Stimulated activated CD4-positive, alpha-beta T cell treated with anti-CD3 and anti-CD28 coated beads, Interleukin-15, amount 100 ng/mL, for 1 hour (primary cell): Measurements from ENCODE around the gene COX7A1.
"Not testable (repeated sequence)": the region's sequence is repeated elsewhere in the genome, so short reads cannot be mapped to it uniquely, and the experiment has no call there.

Experiments used
- DNase-seq, 2 donors: peaks; one replicate each; pipeline ENCODE4 v3.0.0-alpha.2; 2020; ENCODE audit warnings: low read depth in 1 of 2, low spot score in 1 of 2

COX7A1 gene

DNA sequence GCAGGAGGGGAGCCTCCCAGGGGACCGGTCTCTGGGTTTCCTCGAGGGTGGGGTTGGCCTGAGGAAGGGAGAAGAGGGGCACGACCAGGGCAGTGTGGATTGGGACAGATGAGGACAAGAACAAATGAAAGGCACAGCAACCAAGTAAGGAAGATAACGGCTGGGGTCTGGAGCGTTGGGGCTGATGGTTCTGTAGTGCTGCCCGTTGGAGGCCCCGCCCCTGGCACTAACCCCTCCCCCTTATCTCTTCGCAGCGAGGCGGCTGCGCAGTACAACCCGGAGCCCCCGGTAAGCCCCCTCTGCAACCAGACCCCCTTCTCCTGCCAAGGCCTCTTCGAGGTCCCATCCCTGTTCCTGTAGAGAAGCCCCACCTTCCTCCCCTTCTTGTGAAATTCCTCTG lies 10.2 kb downstream of the COX7A1 start:
- DNase-seq, result no peak

DNA sequence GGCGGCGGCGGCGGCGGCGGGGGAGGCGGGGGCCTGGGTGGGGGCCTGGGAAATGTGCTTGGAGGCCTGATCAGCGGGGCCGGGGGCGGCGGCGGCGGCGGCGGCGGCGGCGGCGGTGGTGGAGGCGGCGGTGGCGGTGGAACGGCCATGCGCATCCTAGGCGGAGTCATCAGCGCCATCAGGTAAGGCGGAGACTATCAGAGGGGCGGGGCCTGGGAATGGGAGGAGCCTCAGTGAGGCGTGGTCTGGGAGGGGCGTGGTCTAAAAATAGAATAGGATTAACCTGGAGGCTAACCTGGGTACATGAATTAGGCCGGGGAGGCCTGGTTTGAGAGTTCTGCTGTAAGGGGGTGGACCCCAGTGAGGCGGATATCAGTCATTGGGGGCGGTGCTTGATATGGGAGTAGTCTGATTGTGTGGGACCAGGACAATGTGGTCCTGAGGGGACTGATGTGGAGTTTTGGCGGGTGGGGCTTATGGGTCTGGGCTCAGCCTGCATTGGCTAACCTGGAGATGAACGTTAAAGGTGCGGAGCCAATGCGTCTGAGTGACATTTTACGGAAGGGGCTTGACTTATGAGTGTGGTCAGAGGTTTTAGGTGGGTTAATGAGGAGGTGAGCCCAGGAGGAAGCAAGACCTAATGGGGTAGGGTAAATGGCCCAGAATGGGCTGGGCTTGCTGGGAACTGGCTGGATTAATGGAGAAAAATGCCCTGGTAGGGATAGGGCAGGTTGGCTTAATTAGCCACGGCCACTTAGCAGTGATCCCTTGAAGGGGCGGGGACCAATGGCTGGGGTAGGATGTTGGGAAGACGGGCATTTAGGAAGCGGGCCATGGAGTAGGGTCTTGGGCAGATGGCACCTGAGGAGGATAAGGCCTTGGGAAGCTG lies 11.0 kb downstream of the COX7A1 start:
- DNase-seq, result peak; percentile 86 to 89

DNA sequence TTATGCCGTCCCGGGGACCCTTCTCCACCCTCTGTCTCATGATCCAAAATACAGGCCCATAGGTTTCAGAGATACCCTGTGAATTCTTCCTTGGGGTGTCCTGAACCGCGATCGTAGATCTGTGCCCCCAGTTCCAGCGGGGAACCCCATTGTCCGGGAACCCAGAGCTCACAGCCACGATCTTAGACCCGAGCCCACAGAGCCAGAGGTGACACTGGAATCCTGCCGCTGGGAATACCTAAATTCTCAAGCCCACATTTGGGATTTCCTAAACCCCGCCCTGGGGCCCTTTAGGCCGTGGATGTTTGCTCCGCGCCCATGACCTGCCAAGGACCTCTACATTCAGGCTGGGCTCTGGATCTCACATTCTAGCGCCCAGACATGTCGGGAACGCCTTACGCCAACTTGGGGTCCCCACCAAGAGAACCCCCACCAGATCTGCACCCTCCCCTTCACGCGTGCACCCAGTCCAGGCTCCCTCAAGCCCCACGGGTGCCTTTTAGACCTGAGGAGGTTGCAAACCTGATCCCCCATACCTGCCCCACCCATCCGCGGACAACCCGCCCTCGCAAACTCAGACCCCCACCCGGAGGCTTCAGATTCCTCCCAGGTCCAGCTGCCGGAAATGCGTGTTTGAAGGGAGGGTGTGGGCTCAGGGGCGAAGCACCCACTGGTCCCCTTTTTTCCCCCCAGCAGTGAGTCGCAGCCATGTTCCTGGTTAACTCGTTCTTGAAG lies 11.8 kb downstream of the COX7A1 start:
- DNase-seq, result peak in 1 of 2 donors; percentile 16

DNA sequence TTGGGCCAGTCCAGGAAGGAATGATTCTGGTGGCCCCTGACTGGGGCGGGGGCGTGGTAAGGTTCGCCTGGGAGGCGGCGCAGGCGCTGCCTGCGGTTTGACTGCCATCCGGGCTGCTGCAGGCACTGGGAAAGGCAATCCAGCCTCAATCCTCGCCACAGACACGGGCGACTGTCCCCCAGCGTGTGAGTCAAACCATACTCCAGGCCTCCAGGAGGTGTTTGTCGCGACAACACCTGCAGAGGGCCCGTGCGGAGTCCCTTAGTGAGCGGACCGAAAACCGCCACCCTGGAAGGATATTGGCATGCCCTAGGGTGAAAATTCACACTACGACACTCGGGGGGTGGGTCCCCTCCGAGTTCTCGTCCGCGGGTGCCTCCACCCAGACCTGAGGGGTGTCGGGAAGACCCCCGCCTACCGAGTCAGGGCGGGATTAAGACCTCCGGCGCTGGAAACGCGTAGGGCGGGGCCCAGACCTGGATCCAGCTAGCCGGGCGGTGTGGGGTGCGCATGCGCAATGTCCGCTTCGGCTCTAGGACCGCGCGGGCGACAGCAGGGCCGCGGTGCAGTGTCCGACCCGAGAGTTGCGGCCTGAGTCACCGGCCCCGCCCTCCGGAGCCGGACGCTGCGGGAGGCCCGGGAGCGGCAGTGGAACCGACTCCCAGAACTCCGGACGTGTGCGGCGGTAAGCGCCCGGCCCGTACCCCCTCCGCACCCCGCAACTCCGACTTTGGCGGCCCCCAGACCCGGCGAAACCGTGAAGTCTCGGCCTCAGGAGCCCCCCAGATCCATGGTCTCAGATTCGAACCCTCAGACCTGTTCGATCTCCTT lies 12.6 kb downstream of the COX7A1 start, which contains the start of gene CAPNS1:
CAPNS1 (plus strand) TSS at position 594 of the 831 bp plus-strand sequence. CDS start 946 bp downstream, outside the sequence.
- DNase-seq, result peak; percentile 84 to 85

DNA sequence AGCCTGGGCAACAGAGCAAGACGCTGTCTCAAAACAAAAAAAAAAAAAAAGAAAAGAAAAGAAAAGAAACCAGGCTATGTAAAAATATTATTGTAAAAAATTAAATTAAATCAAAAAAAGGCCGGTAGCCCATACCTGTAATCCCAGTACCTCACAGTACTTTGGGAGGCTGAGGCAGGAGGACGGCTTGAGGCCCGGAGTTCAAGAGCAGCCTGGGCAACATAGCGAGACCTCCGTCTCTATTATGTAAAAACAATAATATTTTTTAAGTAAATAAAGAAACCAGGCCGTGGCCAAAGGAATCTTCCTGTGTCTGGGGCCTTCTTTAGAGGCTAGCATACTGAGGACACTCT lies 13.2 kb downstream of the COX7A1 start:
- no peak for DNase-seq

DNA sequence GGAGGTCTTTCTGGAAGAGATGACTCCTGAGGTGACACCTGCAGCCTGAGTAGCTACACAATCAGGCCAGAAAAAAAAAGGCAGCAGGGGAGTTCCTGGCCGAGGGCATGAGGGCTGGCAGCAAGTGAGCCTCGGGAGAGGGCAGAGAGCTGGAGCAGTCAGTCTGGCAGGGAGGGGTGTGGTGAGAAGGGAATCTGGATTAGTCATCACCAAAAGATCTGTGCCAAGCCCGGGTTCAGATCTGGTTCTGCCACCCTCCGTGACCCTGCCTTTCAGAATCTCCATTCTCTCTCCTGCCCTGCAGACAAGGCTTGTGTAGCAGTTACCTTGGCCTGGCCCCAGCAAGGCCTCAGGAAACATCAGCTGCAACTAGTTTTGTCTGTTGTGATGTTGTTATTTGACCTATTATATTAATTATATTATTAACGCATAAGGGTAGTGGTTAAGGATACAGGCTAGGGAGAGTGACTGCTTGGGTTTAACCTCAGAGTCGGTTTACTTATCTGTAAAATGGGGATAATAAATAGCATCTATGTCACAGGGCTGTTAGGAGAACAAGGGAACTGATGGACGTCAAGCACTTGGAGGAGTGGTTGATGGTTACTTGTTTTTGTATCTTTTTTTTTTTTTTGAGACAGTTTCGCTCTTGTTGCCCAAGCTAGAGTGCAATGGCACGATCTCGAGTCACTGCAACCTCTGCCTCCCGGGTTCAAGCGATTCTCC lies 15.1 kb downstream of the COX7A1 start:
- no peak for DNase-seq

DNA sequence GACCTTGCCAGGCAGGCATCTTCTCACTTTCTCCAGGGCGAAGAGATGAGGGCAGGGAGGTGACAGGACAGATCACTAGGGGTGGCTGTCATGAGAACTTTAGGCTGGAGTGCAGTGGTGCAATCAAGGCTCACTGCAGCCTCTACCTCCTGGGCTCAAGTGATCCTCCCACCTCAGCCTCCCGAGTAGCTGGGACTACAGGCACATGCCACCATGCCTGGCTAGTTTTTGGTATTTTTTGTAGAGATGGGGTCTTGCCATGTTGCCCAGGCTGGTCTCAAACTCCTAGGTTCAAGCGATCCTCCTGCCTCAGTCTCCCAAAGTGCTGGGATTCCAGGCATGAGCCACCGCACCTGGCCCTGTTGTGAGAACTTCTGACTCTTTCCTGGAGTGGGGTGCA lies 17.4 kb downstream of the COX7A1 start:
- DNase-seq, result not testable (repeated sequence)

DNA sequence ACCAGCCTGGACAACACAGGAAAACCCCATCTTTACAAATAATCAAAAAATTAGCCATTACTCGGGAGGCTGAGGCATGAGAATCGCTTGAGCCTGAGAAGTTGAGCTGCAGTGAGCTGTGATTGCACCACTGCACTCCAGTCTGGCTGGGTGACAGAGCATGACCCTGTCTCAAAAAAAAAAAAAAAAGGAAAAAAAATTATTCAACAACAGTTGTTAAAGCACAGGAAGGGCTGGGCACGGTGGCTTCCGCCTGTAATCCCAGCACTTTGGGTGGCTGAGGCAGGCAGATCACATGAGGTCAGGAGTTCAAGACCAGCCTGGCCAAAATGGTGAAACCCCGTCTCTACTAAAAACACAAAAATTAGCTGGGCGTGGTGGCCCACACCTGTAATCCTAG lies 21.0 kb downstream of the COX7A1 start:
- DNase-seq, result not testable (repeated sequence)

DNA sequence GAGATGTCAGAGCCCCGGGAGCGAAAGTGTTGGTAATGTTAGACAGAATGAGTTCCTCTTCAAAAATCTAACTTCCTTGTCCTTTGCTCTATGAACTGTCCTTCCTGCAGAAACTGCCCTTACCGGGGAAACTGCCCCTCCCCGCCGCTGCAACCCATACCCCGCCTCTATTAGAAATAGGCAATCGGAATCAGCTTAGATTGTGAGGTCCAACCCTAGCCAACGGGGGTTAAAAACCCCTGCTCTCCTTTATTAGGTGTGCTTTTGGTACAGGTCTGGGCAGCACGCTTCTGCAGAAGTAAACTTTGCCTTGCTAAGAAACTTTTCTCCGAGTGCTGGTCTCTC lies 23.9 kb downstream of the COX7A1 start:
- DNase-seq, result no peak

DNA sequence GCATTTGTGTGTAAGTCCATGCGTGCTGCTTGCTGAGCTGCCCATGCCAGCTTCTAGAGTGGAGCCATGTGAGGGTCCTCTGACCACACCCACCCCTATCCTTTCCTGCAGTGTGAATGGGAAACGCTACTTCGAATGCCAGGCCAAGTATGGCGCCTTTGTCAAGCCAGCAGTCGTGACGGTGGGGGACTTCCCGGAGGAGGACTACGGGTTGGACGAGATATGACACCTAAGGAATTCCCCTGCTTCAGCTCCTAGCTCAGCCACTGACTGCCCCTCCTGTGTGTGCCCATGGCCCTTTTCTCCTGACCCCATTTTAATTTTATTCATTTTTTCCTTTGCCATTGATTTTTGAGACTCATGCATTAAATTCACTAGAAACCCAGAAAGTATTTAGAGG lies 26.7 kb downstream of the COX7A1 start:
- DNase-seq, result no peak

DNA sequence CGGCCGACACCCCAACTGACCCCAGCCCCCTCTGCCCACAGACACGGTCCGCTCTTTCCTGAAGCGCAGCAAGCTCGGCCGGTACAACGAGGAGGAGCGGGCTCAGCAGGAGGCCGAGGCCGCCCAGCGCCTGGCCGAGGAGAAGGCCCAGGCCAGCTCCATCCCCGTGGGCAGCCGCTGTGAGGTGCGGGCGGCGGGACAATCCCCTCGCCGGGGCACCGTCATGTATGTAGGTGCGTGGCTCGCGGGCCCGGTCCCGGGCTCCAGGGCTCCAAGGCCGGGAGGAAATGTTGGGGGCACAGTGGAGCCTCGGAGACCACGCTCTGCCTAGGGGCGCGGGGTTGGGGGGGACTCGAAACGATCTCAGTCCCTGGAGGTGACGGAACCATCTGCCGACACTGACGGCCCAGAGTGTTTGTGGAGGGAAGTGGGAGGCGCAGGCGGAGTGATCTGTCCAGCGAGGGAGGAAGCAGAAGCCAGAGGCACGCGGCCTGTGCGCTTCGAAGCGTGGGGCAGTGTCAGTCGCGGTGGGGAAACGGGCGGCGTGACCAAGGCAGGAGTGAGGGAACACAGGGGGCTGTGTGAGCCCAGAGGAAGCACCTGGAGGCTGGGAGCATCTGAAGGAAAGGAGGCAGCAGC lies 30.6 kb downstream of the COX7A1 start:
- DNase-seq, result no peak

DNA sequence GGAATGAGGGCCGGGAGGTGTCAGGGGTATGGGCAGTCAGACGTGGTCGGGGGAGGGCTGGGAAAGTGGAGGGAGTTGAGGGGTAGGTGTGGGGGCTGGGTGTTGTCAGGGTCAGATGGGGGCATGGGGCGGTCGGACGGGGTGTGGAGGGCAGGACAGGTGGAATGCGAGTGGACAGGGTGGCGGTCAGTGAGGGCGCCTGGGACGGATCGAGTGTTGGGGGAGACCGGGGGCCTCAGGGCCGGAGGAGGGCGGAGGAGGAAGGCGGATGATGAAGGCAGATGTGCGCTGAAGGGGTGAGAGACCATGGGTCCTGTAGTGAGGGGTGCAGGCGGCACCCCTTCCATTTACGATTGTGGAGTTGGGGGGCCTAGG lies 31.3 kb downstream of the COX7A1 start:
- no peak for DNase-seq

DNA sequence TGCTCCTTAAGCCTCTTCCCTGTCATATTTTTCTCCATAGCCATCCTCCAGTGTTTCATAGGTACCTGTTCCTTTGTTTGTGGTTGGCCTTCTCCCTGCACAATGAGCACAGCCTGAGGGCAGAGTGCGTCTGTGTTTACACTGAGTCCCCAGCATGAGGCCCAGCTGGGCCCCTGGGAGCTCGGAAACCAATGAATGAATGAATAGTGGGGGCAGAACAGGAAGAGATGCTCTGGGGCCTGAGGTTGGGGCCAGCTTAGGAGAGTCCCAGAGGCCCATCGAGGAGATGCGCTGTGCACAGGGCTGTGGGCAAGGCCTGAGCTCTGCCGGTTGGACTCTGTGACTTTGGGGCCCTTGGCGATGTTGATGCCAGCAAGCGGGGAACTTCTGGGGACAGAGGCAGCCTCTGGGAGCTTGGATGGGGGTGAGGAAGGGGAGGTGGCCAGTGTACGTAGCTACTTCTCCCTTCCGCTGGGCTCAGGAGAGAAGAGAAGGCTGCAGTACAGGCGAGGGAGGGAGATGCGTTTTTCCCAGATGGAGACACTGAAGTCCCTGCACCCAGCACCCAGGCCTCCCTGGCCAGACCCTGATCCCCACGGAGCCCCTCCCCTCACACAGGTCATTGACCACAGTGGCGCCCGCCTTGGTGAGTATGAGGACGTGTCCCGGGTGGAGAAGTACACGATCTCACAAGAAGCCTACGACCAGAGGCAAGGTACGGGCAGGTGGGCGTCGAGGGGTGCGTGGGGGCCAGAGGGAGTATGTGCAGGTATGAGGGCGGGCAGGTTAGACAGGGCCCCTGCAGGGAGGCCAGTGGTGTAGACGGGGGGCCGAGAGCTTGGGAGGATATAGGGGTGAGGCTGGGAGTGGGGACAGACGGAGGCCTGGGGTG lies 31.9 kb downstream of the COX7A1 start:
- DNase-seq, result no peak

DNA sequence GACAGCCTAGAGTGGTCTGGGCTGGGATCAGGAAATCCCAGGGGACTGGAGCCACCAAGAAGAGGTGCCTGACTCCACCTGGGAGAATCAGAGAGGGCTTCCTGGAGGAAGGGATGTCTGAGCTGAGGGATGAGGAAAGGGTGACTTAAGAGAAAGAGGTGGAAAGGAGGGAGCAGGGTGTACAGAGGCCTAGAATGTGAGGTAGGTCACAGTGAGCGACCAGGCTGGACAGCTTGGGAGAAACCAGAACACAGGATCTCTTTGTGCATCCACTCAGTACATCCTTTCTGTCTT lies 36.0 kb downstream of the COX7A1 start:
- no peak for DNase-seq

DNA sequence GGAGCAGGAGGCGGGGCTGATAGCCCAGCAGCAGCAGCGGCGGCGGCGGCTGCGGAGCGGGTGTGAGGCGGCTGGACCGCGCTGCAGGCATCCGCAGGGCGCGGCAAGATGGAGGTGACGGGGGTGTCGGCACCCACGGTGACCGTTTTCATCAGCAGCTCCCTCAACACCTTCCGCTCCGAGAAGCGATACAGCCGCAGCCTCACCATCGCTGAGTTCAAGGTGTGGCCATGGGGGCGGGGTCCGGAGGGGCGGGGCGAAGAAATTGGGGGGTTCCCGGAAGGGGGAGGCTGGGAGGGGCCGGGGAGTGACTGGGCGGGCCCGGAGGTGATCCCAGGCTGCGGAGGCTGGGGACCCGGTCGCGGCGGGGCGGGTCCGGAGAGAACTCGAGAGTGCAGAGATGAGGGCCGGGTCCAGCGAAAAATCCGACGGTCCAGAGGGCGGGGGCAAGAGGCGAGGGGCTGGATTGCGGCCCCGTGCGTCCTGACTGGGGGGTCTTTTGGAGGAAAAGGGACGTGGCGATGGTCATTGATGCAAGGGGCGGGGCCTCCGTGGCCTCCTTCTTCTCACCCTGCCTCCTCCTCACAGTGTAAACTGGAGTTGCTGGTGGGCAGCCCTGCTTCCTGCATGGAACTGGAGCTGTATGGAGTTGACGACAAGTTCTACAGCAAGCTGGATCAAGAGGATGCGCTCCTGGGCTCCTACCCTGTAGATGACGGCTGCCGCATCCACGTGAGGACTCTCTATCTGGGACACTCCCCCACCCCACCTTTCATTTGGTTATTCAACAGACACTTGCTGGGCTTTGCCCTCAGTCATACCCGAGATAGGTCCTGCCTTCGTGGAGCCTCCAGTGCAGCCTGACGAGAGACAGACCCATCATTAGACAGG lies 36.5 kb downstream of the COX7A1 start, which contains the start of gene TBCB:
TBCB (plus strand) TSS at position 16 of the 891 bp plus-strand sequence; CDS start at position 109, 93 bp downstream.
- peak; percentile 80 to 90 for DNase-seq

DNA sequence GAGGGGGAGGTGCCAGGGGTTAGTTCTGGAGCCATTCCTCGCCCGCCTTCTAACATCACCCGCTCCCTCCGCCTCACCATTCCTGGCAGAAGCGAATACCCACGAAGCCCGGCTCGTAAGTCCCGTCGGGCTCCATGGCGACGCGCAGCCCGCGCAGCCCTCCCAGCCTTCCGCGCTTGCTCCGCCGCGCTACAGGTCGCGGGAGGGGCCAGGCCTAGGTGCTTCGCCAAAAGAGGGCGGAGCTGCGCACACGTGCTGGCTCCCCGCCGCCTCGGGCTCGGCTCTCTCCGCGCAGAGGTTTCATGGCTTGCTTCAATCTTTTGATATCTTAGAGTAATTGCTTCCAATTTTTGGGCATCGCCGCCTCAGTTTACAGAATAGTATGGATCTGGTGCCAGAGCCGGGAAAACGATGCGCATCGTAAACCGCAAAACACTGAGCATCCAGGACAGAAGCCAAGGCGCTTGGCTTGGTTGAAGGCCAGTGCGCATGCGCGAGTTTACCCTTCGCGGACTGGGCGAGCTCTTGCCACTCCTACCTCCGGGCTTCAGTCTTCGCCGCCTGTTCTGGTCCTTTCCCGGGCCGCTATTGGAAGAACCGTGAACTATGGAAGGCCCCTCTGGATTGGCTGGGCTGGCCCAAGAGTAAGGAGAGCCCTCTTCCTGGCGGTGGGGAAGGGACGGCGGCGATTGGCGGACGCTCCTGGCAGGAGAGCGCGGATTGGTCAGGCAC lies 37.4 kb downstream of the COX7A1 start, which contains the start of gene POLR2I:
POLR2I (minus strand) TSS at position 155 of the 732 bp plus-strand sequence; CDS start at position 136, 19 bp downstream.
- DNase-seq, result peak; percentile 90 to 98

DNA sequence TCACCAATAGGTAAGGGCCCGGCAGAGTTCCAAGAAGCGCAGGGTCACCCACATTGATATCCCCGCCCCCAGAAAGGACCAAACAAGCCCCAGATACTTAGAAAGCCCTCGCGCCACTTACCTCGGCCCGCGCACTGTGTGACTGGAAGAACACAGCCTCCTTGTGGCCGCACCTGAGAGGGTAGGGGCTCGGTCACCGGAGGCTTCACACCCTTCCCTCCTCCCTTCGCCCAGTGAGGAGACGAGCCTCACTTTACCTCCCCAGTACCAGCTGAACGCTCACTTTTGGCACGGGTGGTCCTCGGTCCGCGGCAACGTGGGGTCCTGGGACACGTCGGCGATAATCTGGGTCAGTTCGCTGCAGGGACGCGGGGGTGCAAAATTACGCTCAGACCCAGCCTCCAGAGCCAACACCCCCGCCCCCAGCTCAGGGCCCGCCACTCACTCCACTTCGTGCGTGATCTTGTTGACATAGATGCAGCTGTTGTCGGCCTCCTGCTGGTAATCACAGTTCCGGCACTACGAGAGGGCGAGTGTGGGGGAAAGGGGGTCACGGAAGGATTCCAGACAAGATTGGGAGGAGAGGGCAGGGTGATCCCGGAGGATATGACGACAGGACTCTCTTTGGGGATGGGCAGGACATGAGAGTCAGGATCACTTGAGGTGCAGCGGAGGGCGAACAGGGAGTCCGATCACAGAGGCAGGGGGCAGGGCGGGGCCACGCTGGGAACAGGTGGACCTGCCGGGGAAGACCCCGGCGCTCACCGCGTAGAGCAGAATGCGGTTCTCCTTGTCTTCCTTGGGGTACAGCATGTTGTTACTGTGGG lies 38.1 kb downstream of the COX7A1 start:
- DNase-seq, result no peak
